Astrocyte of the cerebellum (primary cell): ENCODE results near the gene ATG5.
"Not testable (repeated sequence)": the region's sequence is repeated elsewhere in the genome, so short reads cannot be mapped to it uniquely, and the experiment has no call there.

Experiments
- DNase-seq: peaks from one replicate; pipeline ENCODE4 v3.0.0-alpha.2; 2011; ENCODE audit warnings: low read depth
- H3K4me3 ChIP-seq: 2 replicates; pipeline ENCODE4 v1.5.1; 2011; ENCODE audit warnings: mild to moderate bottlenecking, low read depth, low read length, moderate library complexity
- CTCF ChIP-seq: IDR thresholded peaks from 2 replicates; pipeline ENCODE4 v1.5.1; 2012; ENCODE audit warnings: low read length, low read depth, moderate library complexity, mild to moderate bottlenecking; ENCODE audit errors: missing control alignments
- in situ Hi-C: cut with HindIII; loops from 2 replicates; pipeline ENCODE4 v1.10.0; 2017; ENCODE audit warnings: low sequenced_read_pairs

The ATG5 gene

GRCh38 chr6:106158816-106159215, 166.7 kb downstream of the ATG5 start:
- no peak for TF ChIP-seq CTCF
- DNase-seq: no peak
- in situ Hi-C loops: no loop called here
- H3K4me3 ChIP-seq: no peak overlapping the region

- no peak overlapping the region for H3K4me3 ChIP-seq
- DNase-seq: no peak
- no peak for TF ChIP-seq CTCF
- in situ Hi-C loops: no loop called here
Measured at GRCh38 chr6:106156863-106157262, 168.7 kb downstream of the ATG5 start.

DNA sequence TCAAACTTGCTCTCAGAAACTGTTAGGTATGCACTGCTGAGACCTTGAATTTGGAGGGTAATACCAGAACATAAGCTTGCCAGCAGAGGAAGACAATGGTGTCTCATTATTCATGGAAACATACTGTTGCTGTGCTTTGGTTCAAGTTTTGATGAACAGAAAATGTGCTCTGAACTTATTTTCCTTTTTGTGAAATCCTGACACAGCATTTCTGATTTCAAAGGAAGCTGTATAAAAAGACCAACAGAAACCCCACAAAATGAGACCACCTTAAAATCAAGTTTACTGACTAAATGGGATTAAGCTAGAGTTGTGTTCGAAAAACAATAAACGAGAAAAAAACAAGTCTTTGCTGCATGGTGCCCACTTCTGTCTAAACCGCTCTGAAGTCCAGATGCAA, 169.1 kb downstream of the ATG5 start:
- H3K4me3 ChIP-seq: no peak overlapping the region
- in situ Hi-C loops: no loop called here
- no peak for DNase-seq
- TF ChIP-seq CTCF: no peak

GRCh38 chr6:106155219-106155830, 170.2 kb downstream of the ATG5 start:
- no peak for DNase-seq
- TF ChIP-seq CTCF: no peak
- in situ Hi-C loops: no loop called here
- no peak overlapping the region for H3K4me3 ChIP-seq

- H3K4me3 ChIP-seq: no peak overlapping the region
- DNase-seq: no peak
- in situ Hi-C loops: no loop called here
- TF ChIP-seq CTCF: no peak
Measured at GRCh38 chr6:106154326-106154725, 171.2 kb downstream of the ATG5 start.

- DNase-seq: no peak
- TF ChIP-seq CTCF: no peak
- H3K4me3 ChIP-seq: no peak overlapping the region
- in situ Hi-C loops: no loop called here
Measured at GRCh38 chr6:106152952-106153351, 172.6 kb downstream of the ATG5 start.

- in situ Hi-C loops, DNase-seq, H3K4me3 ChIP-seq: not testable (repeated sequence)
Measured at GRCh38 chr6:106152476-106152875, 173.1 kb downstream of the ATG5 start.
